ENCODE results near the gene GRID1.

GRID1 gene

DNA sequence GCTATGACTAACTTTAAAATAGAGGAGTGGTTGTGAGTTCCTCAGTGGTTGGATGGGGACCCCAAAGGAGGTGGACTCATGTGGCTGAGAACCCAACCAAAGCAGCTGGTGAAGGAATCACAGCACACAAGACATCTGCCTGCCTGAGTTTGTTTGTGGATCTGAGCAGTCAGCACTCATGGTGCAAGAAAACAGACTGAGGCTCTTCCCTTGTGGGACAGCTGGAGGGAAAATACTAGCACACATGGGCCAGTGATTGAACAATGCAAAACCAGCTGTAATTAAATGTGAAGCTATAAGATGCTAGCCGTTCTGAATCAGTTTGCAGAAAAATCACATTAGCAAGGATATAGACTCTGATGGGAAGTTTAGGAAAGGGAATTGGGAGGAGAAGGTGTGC, 707.3 kb downstream of the GRID1 start:
- no peak overlapping the region for H3K27ac ChIP-seq
- H3K4me3 ChIP-seq: no peak overlapping the region

DNA sequence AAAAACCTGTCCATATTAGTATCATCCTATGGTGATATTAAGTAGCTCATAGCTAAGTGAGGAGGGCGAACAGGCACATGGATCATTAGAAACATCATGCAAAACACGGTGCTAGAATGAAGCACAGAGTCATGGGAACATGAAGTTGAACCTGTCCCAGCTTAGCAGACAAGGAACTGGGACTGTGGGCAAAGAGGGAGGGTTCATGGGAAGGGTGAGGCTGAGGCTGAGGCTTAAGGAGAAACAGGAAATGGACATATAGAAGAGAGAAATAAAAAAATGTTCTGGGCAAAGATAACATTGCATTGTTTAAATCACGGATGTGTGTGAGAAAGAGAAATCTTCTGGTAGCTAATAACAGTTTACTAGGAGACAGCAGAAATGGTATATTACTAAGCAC, 708.1 kb downstream of the GRID1 start:
- H3K4me3 ChIP-seq: no peak overlapping the region
- no peak overlapping the region for H3K27ac ChIP-seq

DNA sequence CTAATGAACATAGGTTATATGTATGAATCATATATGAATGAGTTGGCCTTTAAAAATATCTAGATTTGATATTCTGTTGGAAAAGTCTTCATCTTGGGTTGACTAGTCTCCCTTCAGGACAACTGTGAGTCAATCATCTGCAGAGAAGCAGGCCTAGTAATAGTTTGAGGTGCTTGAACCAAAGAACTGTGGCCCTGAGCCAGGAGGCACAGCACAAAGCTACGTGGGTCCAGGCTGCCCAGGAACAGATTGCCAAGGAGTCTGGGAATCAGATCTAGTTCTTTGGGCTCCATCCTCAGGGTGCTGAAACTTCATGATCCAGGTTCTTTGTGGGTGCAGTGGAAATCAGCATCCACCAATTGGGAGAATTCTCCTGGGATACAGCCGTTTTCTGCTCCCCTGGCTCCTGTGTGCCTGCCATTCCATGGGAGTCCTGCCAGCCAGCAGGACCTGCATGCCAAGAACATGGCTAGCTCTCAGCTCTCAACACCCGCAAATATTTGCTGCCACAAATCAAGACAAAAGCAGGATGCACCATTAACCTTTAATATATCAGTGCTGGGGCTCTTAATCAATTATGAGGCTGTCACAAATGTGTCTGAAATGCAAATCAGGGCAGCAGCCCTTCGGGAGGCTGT, 709.0 kb downstream of the GRID1 start:
- H3K4me3 ChIP-seq: no peak overlapping the region

DNA sequence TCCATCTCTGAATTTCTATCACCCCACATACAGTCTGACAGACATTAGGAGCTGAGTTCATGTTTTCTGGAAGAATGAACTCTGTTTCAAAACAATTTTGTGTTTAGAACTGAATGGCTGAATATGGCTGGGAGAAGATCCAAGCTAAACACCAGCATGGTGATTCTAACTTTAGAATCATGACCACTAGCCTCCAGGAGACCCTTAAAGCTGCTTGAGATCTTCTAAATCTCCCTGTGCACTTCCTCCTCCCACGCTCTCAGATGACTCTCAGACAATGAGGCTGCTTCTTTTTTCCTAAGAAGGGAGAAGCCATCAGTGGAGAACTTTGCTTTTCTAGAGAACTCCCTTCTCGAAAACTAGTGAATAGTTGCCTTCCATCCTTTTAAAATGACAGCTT, 711.2 kb downstream of the GRID1 start:
- Histone ChIP-seq H3K27ac (no peak overlapping the region), H3K4me3 (no peak overlapping the region)

More for the DNA sequence above, 709.0 kb downstream of the GRID1 start:
- no peak overlapping the region for H3K27ac ChIP-seq

DNA sequence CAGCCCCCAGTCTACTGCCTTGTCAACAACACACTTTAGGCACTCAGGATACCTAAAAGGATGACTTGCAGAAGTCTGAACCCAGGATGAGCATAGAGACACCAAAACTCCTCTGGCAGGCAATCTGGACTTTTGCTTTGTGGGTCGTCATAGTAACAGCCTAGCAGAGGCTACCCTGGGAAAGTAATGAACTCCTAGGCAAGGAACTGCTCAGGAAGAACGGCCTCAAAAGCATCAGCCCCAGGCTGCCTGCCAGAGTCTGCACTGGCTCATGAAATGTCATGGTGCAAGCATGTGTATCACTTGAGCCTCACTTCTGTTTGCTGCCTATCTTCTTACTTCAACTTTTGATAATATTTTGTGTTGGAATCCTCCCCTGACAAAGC, 715.1 kb downstream of the GRID1 start:
- no peak overlapping the region for H3K4me3 ChIP-seq
- H3K27ac ChIP-seq: no peak overlapping the region

DNA sequence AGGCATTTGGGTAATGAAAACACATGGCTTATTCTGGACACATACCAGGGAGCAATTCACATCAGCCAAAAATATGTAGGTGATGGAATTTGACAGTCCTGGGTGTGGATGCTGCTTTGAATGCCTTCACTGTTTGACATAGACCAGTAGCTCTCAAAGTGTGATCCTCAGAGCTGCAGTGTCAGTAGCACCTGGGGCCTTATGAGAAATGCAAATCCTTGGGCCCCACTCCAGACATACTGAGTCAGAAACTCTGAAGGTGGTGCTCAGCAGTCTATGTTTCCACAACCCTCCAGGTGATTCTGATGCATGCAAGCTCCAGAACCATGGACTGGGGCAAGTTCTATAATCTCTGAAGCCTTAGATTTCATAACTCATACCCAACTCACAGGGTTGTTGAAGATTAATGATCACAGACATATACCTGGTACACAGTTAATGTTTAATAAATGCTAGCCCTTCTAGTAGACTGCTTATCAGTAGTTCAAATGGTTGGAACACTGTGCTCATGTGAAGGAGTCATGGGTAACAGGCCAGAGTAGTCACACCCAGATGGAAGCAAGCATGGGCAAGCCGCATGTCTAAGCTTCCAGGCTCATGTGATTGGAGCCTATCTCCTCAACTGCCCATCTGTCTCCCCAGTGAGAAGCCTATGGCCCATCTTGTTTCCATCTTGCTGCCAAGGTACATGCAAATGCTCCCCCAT, 715.7 kb downstream of the GRID1 start:
- Histone ChIP-seq H3K27ac (peak overlapping the region in 1 of 21 experiments; percentile 28), H3K4me3 (no peak overlapping the region)

DNA sequence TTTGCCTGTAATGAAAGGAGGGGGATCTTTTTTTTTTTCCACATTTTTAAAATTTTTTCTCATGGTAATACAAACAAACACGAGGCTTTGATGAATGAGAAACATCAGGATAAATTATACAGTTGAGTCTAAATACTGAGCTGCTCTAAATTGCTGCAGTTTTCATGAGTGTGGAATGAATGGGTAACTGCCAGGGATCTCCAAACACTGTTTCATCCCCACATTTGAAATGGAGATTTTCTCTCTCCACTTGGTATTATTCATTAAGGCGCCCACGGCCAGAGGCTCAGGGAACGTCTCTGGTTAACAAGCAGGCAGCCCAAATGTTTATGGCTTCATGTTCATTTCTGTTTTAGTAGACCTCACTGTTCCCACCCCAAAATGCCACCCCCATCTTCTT, 717.1 kb downstream of the GRID1 start:
- Histone ChIP-seq H3K4me3 (no peak overlapping the region), H3K27ac (peak overlapping the region in 1 of 21 experiments; percentile 28)

DNA sequence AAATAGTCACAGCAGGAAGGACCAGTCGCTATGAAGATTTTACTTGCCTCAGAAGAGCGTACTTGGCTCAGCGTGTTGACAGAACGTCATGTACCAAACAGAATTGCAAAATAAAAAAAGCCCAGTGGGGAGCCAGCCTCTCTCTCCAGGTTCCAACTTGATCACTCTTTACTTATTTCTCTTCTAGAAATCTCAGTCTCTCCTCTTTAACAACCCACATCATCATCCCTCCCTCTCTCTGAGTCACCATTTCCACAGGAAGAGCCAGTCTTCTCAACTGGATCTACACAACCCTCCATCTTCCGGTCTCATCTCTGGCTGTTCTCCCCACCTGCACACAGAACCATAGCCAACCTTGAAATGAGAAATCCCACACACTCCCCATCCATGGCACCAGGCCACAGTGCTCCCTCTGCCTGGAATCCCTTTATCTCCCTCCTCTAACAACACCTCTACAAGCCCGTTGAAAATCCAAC, 718.3 kb downstream of the GRID1 start:
- H3K27ac ChIP-seq: peak overlapping the region in 9 of 21 experiments; percentile 5 to 63 (median 42)
- H3K4me3 ChIP-seq: no peak overlapping the region

DNA sequence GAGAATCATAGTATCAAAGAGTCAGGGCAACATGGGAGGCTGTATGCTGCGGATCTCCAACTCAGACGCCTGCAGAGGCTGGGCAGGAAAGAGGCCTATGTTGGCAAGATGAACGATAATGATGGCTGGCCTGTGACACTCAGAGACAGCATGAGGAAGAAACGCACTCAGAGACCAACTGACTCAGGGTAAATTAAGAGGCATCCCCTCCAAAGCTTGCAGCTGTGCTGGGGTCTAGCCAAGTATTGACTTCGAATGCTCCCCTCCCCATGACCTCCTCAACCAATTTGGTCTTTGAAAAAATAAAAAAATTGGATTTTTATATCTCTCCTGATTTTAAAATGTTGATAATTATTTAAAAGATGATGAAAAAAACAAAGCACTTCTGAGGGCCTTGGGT, 718.9 kb downstream of the GRID1 start:
- Histone ChIP-seq H3K4me3 (no peak overlapping the region), H3K27ac (peak overlapping the region in 2 of 21 experiments; percentile 42 to 63)

DNA sequence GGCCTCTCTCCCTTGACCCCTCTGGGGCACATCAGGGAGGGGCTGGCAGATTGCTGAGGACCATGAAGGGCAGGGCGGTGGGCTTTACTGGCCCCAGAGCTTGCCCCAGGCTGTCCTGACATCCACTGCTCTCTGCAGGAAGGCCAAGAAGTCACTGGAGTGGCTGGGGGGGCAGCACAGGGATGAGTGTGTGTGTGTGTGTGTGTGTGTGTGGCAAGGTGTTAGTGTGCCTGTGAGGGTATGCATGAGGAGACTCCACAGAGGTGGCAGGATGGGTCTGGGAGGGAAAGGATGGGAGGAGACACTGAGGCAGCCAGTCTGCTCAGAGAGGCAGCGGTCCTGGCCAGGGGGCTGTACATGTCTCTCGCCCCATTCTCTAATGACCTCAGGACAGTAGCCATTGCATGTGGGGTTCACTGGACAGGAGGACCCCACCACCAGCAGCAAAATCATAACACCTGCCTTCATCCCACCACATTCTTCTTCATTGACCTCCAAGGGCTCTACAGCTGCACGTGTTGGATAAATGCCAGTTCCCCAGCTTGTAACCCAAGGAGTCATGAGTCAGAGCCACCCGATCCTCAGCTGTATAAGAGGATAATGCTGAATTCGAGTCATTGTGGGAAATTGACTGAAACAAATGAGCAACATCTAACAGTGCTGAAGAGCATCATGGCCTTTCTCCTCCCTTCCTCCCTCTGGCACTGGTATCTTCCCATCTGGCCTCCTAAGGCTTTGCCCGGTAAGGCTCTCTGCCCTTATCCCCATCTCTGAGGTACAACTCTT, 720.5 kb downstream of the GRID1 start:
- H3K27ac ChIP-seq: no peak overlapping the region
- H3K4me3 ChIP-seq: no peak overlapping the region

DNA sequence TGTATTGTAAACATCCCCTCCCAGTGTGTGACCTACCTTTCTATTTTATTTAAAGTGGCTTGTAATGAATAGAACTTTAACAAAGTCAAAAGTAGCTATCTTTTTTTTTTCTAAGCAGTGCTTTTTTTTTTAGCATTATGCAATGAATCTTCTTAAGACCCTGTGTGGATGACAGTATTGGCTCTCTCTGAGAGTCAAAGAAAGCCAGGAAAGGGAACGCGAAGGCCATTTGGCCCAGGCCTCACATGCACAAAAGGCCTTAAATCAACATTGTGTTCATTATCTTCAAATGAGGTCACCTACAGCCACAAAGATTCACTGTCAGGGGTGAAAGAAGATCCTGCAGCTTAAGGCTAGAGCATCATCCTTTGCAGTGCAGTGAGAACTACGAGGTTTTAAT, 721.5 kb downstream of the GRID1 start:
- Histone ChIP-seq H3K4me3 (no peak overlapping the region), H3K27ac (no peak overlapping the region)

DNA sequence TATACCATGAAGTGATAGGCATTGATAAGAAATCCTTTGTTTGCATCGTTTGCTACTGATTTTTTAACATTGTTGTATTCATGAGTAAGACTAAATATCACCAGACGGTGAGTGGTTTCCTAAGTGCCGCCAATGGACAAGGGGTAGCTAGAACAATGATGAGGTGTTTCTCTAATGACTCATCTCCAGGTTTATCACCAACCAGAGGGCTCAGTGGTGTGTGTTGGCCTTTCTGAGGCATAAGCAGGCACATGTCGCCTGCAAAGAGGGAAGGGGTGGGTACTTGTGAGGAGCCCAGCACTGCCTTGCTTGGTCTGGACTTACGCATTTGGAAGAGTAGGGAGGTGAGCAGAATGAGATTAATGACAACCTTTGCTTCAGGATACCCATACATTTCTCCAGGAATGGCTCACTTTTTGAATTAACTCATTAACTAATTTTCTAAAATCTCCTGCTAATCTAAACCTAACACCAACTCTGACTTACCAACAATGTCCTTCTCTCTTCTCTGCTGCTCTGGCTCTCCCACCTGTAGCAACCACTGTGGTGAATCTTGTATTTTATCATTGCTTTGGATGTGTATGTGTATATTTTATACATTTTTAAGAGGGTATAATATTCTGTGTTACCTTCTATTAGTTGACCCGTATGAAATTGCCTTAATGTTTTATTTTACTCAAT, 722.6 kb downstream of the GRID1 start:
- no peak overlapping the region for H3K27ac ChIP-seq
- H3K4me3 ChIP-seq: no peak overlapping the region

DNA sequence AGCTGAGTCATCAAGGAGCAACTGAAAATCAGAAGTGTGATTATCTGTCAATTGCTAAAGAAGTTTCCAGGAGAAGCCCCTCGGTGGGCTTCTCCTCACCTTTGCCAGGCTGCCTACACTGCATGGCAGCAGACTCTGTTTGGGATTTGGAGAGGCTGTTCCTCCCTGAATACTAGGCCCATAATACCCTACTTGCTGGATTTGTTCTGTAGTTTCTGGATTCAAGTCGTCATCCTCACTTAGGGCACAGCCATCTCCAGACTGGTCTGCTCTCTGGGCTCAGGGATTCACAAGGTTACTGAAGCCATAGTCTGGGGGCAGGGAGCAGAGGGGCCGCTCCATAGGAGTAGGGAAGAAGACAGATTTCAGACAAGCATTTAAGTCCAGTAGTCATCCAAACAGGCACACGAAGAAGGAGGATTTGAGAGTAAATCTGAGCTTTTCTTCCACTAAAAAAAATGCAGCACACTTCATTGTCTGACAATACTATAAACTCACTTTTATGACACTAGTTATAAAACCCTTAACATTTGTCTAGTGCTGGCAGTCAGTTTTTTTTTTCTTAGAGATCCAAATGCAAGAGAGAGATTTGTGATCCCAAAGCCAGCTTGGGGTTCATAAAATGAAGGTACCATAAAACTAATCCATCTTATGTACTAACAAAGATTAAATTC, 723.3 kb downstream of the GRID1 start:
- Histone ChIP-seq H3K4me3 (no peak overlapping the region), H3K27ac (peak overlapping the region in 10 of 21 experiments; percentile 3 to 63 (median 48))

DNA sequence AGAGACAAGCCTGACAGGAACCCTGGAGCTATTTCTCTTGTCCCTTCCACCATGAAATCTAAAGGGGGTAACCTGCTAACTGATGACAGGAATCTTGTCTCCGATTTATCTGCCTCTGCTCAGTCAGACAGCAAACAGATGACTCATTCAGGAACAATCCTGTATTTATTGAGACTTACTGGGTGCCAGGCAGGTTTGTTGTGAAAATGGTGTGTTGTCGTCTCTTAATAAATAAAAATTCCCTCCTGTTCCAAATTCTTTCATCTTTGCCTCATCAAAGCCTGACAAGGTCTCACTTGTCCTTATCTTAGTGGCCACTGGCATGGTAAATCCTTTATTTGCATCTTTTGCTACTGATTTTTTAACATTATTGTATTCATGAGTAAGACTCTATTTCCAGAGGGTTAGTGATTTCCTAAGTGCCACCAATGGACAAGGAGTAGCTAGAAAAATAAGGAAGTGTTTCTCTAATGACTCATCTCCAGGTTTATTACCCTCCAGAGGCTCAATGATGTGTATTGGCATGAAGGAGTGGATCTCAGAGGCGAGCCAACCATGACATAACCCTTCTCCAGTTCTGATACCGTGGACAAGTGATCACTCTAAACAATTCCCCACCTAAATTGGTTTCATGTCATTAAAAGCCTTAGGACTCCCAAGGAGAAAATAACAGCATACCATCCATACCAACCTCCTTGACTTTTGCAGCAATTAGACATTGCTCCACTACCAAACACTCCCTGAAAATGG, 724.0 kb downstream of the GRID1 start:
- peak overlapping the region in 13 of 21 experiments; percentile 2 to 63 (median 26) for H3K27ac ChIP-seq
- H3K4me3 ChIP-seq: no peak overlapping the region

DNA sequence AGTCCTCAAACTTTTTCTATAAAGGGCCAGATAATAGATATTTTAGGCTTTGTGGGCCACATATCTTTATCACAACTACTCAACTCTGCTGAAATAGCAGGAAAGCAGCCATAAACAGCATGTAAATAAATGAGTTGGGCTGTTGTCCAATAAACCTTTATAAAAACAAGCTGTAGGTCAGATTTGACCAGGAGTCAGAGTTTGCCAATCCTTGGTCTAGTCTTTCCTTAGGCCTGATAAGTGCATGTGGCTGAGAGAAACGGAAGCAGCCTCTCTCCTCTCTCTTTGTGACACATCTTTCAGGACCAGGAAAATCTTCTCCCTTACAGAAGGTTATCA, 724.5 kb downstream of the GRID1 start:
- H3K27ac ChIP-seq: peak overlapping the region in 11 of 21 experiments; percentile 2 to 61 (median 10)
- H3K4me3 ChIP-seq: no peak overlapping the region

DNA sequence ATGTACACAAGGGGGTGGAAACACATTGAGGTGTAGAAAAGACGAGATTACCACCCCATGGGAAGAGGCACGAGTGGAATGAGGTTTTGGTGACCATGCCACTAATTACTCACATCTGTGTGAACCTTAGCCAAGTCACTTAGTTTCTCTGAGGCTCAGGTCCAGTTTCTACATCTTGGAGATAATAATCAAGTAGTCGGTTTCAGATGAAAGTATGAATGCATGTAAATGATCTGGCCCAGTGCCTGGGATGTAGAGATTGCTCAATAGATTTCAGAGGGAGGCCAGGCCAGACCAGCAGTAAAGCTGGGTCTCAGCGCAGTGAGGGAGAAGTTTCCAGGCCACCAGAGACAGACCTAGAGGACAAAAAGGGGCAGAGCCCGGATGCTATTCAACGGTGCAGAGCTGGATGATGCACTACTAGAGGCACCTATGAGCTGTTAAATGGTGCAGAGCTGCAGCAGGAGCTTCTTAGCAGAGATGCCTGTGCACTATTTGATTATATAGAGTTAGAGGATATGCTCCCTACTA, 725.1 kb downstream of the GRID1 start:
- H3K27ac ChIP-seq: peak overlapping the region in 2 of 21 experiments; percentile 4

DNA sequence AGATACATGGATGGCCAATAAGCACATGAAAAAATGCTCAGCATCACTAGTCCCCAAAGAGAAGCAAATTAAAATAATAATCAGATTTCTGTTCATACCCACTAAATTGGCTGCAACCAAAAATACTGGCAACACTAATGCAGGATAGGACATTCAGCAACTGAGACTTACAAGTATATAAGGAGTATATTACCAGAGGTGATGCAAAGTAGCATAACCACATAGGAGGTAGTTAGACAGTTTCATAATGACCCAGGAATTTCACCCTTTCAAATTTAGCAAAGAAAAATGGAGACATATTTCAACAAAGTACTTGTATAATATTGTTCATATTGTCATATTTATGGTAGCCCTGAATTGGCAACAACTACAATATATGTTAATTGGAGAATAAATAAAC, 727.8 kb downstream of the GRID1 start:
- H3K4me3 ChIP-seq: no peak overlapping the region
- H3K27ac ChIP-seq: no peak overlapping the region

More for the DNA sequence above, 725.1 kb downstream of the GRID1 start:
- H3K4me3 ChIP-seq: no peak overlapping the region

DNA sequence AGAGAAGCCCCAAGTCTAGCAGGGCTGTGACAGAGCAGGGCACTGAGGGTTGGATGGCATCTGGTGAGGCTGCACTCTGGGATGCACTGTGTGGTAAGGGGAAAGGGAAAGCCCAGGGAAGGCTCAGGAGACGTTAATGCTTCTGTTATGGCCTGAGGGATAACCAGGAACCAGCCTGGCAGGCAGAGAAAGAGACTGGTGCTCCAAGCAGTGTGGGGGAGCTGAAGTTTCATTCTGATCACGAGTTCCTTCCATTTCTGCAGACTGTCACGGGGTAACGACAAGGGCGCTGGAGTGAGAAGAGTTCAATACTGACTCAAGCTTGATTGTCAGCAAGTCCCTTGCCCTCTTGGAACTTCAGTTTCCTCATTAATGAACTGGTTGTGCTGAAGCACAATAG, 730.9 kb downstream of the GRID1 start:
- H3K27ac ChIP-seq: no peak overlapping the region
- no peak overlapping the region for H3K4me3 ChIP-seq

DNA sequence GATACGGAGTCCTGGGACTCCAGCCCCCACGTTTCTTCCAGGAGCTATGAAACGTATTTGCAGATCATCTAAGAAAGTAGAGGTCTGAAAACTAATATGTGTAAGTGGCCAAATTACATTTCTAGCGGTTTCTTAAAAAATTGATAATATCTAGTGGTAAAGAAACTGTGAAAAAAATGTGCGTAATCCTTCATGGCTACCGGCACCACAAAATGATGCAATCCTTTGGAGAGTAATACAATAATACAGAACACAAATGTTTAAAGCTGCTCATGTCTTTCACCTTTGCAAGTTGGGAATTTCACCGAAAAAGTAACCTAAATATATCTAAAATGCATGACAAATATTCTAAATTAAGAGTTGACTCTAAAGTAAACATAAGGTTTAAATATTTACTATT, 742.1 kb downstream of the GRID1 start:
- Histone ChIP-seq H3K27ac (no peak overlapping the region), H3K4me3 (no peak overlapping the region)
